ENCODE data around the gene MSI2. TPM values are rescaled to one million over a fixed set of nuclear protein-coding genes. Genes with fewer than 3 reads are reported as not detected.

The MSI2 gene
- total and polyA plus RNA-seq, 7 donors = 12.6 to 25.8 (median 21.3) TPM

DNA sequence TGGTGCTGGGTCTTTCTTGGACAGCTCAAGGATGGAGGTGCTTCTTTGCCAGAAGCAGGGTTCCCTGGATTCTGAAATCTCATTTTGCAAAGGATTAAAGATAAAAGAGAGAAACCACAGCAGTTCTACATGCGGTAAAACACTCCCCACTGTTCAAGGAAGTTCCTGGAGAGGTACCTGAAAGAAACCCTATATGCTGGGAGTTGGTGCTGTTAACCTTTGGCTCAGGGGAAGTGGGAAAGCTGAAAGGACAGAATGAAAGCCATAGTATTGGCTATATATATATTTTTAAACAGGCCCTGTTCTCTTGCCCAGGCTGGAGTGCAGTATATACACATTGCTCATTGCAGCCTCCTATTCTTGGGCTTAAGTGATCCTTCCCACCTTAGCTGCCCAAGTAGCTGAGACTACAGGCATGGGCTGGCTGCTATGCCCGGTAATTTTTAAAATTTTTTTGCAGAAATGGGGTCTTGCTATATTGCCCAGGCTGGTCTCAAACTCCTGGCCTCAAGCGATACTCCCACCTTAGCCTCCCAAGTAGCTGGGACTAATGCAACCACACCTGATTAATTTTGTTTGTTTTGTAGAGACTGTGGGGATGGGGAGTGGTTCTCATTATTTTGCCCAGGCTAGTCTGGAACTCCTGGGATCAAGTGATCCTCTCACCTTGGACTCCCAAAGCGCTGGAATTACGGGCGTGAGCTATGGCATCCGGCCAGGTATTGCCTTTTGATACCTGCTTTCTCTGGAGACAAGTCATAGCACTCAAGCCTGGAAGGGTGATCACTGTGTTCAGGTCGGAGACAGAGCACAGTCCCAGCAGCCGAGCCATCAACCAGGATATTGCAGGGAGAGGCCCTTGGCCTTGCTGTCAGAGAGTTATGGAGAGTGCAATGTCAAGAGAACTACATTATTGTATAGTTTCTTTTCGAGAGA, 55.2 kb downstream of the MSI2 start:
- Histone ChIP-seq H3K4me3 (no peak overlapping the region), H3K36me3 (no peaks in the 10 kb centered on the region), H3K27me3 (no peaks in the 10 kb centered on the region), H3K4me1 (no peaks in the 10 kb centered on the region), H3K9me3 (no peaks in the 10 kb centered on the region), H3K27ac (no peak overlapping the region)
- no peak for DNase-seq
- TF ChIP-seq POLR2A (IDR thresholded peaks at IDR 0.05) (no peak), EP300 (IDR thresholded peaks at IDR 0.05) (no peak), POLR2AphosphoS5 (IDR thresholded peaks at IDR 0.05) (no peak)
- TF ChIP-seq, protein P1, sequence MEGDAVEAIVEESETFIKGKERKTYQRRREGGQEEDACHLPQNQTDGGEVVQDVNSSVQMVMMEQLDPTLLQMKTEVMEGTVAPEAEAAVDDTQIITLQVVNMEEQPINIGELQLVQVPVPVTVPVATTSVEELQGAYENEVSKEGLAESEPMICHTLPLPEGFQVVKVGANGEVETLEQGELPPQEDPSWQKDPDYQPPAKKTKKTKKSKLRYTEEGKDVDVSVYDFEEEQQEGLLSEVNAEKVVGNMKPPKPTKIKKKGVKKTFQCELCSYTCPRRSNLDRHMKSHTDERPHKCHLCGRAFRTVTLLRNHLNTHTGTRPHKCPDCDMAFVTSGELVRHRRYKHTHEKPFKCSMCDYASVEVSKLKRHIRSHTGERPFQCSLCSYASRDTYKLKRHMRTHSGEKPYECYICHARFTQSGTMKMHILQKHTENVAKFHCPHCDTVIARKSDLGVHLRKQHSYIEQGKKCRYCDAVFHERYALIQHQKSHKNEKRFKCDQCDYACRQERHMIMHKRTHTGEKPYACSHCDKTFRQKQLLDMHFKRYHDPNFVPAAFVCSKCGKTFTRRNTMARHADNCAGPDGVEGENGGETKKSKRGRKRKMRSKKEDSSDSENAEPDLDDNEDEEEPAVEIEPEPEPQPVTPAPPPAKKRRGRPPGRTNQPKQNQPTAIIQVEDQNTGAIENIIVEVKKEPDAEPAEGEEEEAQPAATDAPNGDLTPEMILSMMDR (IDR thresholded peaks at IDR 0.05) = no peak
- WGBS, 2 donors = 32 to 75% methylated on average over 10 of the region's 10 CpGs
- intact Hi-C loops (cut with DNase I) = no loop called here

DNA sequence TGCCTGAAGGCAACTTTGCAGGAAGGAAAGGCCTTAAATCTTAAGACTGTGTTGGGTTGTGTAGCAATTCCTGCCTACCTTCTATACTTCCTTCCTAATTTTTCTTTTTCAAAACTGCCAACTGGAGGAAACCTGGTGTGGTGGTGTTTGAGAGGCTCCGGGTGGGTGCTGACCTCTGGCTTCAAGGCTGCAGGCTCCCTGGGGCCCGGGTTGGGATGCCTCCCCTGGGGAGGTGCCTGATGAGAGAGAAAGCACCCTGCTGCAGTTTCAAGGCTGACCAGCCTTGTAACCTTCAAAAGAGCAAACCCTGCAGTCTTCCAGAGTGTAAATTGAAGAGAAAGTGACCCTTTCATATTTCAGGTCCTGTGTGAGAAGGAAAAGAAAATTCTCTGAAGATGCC, 55.9 kb downstream of the MSI2 start:
- H3K4me1 ChIP-seq = no peaks in the 10 kb centered on the region
- intact Hi-C loops (cut with DNase I) = no loop called here
- TF ChIP-seq POLR2A (IDR thresholded peaks at IDR 0.05) (no peak), EP300 (IDR thresholded peaks at IDR 0.05) (no peak), POLR2AphosphoS5 (IDR thresholded peaks at IDR 0.05) (no peak)
- TF ChIP-seq, protein P1 (IDR thresholded peaks at IDR 0.05) = no peak

DNA sequence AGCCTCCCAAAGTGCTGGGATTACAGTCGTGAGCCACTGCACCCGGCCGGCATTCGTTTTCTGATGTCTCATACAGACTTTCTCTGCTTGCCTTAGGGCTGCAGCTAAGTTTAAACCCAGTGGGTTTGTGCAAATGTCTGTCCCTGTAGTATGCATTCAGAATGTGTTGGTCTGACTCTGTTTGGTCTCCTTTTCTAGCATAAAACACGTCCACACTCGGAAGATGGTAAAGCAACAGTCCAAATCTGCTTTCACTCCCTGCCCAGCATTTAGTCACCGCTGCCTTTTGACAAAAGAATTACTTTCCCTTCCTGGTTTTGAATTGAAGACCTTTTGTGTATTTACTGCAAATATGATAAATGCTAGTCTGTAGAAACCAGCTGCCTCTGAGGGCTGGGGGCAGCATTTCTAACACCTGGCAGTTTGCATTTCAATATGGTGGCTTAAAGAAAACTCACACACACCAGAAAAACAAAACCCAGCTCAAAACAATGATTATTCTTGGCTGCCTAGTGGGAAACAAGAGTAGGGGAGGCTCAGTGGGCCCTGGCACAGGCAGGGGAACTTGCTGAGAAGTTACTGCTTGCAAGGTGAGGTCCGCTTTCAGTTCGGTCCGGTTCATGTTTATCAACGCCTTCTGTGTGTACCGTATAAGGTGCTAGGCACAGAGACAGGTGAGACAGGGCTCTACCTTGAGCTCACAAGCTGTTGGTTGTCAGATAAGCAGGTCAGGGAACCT, 56.9 kb downstream of the MSI2 start:
- intact Hi-C loops (cut with DNase I) = no loop called here
- 89 to 97% methylated on average over 12 of the region's 12 CpGs for WGBS, 2 donors
- Histone ChIP-seq H3K27ac (no peak overlapping the region), H3K9me3 (no peaks in the 10 kb centered on the region), H3K27me3 (no peaks in the 10 kb centered on the region), H3K4me1 (no peaks in the 10 kb centered on the region), H3K36me3 (no peaks in the 10 kb centered on the region), H3K4me3 (no peak overlapping the region)
- TF ChIP-seq POLR2AphosphoS5 (IDR thresholded peaks at IDR 0.05) (no peak), EP300 (IDR thresholded peaks at IDR 0.05) (no peak)
- no peak for DNase-seq

More for the DNA sequence above, 55.9 kb downstream of the MSI2 start:
- Histone ChIP-seq H3K27ac (no peak overlapping the region), H3K4me3 (no peak overlapping the region), H3K36me3 (no peaks in the 10 kb centered on the region), H3K9me3 (no peaks in the 10 kb centered on the region), H3K27me3 (no peaks in the 10 kb centered on the region)
- 54 to 74% methylated on average over 2 of the region's 2 CpGs for WGBS, 2 donors
- no peak for DNase-seq

DNA sequence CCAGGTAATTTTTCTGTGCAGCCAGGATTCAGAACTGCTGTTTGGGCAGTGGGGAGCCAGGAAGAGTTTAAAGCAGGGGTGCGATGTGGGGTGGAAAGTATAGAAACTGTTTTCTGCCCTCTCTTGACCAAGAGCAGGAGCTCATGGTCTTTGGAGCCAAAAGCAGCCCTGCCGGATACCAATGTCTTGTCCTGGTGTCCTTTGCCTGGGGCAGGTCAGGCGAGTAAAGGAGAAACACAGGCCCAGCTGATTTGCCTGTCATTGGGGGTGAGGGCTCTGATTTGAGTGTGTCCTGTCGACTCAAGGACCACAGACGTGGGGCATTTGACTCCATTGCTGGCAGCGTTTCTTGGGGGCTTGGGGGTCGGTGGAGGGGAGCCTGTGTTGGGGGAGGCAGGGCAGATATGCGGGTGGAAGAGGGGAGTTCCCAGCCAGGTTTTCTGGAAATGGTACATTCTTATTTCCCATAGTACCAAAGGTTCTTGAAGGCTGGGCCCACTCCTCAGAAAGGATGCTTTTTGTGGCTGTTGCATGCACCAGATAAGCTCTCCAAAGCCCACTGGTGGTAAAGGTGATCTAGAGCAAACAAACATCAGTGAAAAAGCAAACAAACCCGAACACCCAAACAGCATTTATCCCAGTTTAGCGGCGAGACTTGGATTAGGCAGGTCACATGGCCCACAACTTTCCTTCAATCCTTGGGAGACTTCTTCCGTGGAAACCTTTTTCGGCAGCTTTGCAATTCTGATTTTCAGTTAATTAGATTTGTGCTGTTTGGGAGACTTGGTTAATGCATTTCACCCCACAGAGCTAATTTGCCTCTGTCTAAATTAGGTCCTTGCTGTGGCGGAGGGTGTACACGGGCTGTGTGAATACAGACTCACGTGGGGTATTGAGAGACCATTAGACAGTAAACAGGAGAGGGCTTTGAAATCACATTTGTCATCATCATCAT, 59.0 kb downstream of the MSI2 start:
- Histone ChIP-seq H3K9me3 (no peaks in the 10 kb centered on the region), H3K27me3 (no peaks in the 10 kb centered on the region), H3K36me3 (no peaks in the 10 kb centered on the region), H3K4me3 (no peak overlapping the region), H3K27ac (no peak overlapping the region), H3K4me1 (no peaks in the 10 kb centered on the region)
- WGBS, 2 donors = 87 to 91% methylated on average over 16 of the region's 16 CpGs
- no peak for TF ChIP-seq EP300 (IDR thresholded peaks at IDR 0.05)
- TF ChIP-seq, protein P1 (IDR thresholded peaks at IDR 0.05) = no peak
- TF ChIP-seq POLR2A (IDR thresholded peaks at IDR 0.05) = no peak
- TF ChIP-seq POLR2AphosphoS5 (IDR thresholded peaks at IDR 0.05) = no peak
- DNase-seq = no peak
- intact Hi-C loops (cut with DNase I) = no loop called here

Measured in sigmoid colon (tissue), 7 donors.